GM12878 (cell line): Measurements from ENCODE around the gene HMGN3. TPM values are rescaled to one million over a fixed set of nuclear protein-coding genes. Genes with fewer than 3 reads are reported as not detected.
A peak's percentile ranks its signal among the peaks of the same experiment; 100 is the strongest.

Experiments
- BCL11A ChIP-seq: IDR thresholded peaks from 2 replicates; pipeline ENCODE4 v1.6.1; 2011; ENCODE audit warnings: low read depth, low read length
- CREM ChIP-seq: IDR thresholded peaks from 2 replicates; pipeline ENCODE4 v1.6.1; 2014; ENCODE audit warnings: antibody characterized with exemption, low read depth
- EP300 ChIP-seq, 2 experiments: fragments of 150-350 bp in 1 of 2; IDR thresholded peaks; 2 replicates each; pipeline ENCODE4 v1.6.1; 2011 to 2012; ENCODE audit warnings: low read depth in 2 of 2, low read length in 2 of 2, borderline replicate concordance in 1 of 2, improper control_type of control experiment in 1 of 2, inconsistent platforms in 1 of 2; ENCODE audit not compliant: control insufficient read depth in 1 of 2
- FOS ChIP-seq: IDR thresholded peaks from 3 replicates; pipeline ENCODE4 v1.6.1; 2011; ENCODE audit warnings: borderline replicate concordance; ENCODE audit not compliant: insufficient read length; ENCODE audit errors: extremely low read depth
- IKZF2 ChIP-seq, 2 experiments: fragments of 450-650 bp; IDR thresholded peaks; 2 replicates each; pipeline ENCODE4 v1.6.1; 2017; ENCODE audit warnings: mild to moderate bottlenecking in 2 of 2, moderate library complexity in 2 of 2
- IRF4 ChIP-seq: IDR thresholded peaks from 2 replicates; pipeline ENCODE4 v1.6.1; 2011; ENCODE audit warnings: low read depth, low read length
- MEF2B ChIP-seq: fragments of 450-650 bp; IDR thresholded peaks from 2 replicates; pipeline ENCODE4 v1.6.1; 2018; ENCODE audit warnings: mild to moderate bottlenecking, moderate library complexity; ENCODE audit not compliant: partially characterized antibody, poor library complexity, severe bottlenecking
- NFIC ChIP-seq: IDR thresholded peaks from 2 replicates; pipeline ENCODE4 v1.6.1; 2012; ENCODE audit warnings: low read depth, mild to moderate bottlenecking, inconsistent platforms, low read length, moderate library complexity
- NR2C1 ChIP-seq: fragments of 450-650 bp; IDR thresholded peaks from 2 replicates; pipeline ENCODE4 v1.6.1; 2017; ENCODE audit warnings: antibody characterized with exemption, mild to moderate bottlenecking, moderate library complexity
- PML ChIP-seq: IDR thresholded peaks from 2 replicates; pipeline ENCODE4 v1.6.1; 2012; ENCODE audit warnings: low read length, inconsistent platforms
- POLR2A ChIP-seq: IDR thresholded peaks from 2 replicates; pipeline ENCODE4 v1.6.1; 2011; ENCODE audit warnings: low read depth, mild to moderate bottlenecking, low read length
- SIX5 ChIP-seq: IDR thresholded peaks from 2 replicates; pipeline ENCODE4 v1.6.1; 2011; ENCODE audit warnings: mild to moderate bottlenecking, low read depth, low read length, moderate library complexity; ENCODE audit not compliant: severe bottlenecking
- SMC3 ChIP-seq: IDR thresholded peaks from 2 replicates; pipeline ENCODE4 v1.6.1; 2011; ENCODE audit warnings: low read length, improper control_type of control experiment, borderline replicate concordance
- ZBED1 ChIP-seq: IDR thresholded peaks from 2 replicates; pipeline ENCODE4 v1.6.1; 2016; ENCODE audit warnings: borderline replicate concordance
- ZNF622 ChIP-seq: fragments of 450-650 bp; IDR thresholded peaks from 2 replicates; pipeline ENCODE4 v1.6.1; 2017; ENCODE audit warnings: mild to moderate bottlenecking, inconsistent platforms
- ZSCAN29 ChIP-seq: fragments of 450-650 bp; IDR thresholded peaks from 2 replicates; pipeline ENCODE4 v1.6.1; 2017; ENCODE audit warnings: mild to moderate bottlenecking, moderate library complexity
- polyA plus RNA-seq, 11 experiments: library from polyadenylated mRNA; depleted of rRNA in 4 of 11; unstranded in 6 of 11; stranded (reverse) in 5 of 11; fragments of >200 nt; fragmentation: Nextera tagmentation in 4 of 11; fragmentation: Illumina TruSeq in 1 of 11; extraction: Ambion mirVana in 4 of 11; extraction: Trizol in 1 of 11; gene quantifications; 1 replicate in 1 of 11; 2 replicates in 10 of 11; pipeline versions ENCODE4 v1.2.1 to v1.2.3, GENCODE V29; 2011 to 2016; ENCODE audit warnings: inconsistent platforms in 2 of 11, missing spikeins in 2 of 11, low read depth in 1 of 11
- total RNA-seq, 4 experiments: library from RNA; depleted of rRNA in 3 of 4; stranded (reverse); fragments of >200 nt in 3 of 4; fragmentation: Illumina TruSeq in 1 of 4; extraction: Trizol in 1 of 4; gene quantifications; 2 replicates each; pipeline versions ENCODE4 v1.2.1 to v1.2.3, GENCODE V29; 2013 to 2021
- TF ChIP-seq, protein P1 (sequence below): fragments of 450-650 bp; IDR thresholded peaks from 2 replicates; pipeline ENCODE4 v1.6.1; 2017; ENCODE audit warnings: borderline replicate concordance
- TF ChIP-seq, protein P2 (sequence below): IDR thresholded peaks from 2 replicates; pipeline ENCODE4 v1.6.1; 2011; ENCODE audit warnings: borderline replicate concordance, low read depth, mild to moderate bottlenecking, moderate library complexity, low read length; ENCODE audit not compliant: insufficient read depth, poor library complexity, severe bottlenecking
- TF ChIP-seq, protein P3 (sequence below): fragments of 450-650 bp; IDR thresholded peaks from 2 replicates; pipeline ENCODE4 v1.6.1; 2014; ENCODE audit warnings: mild to moderate bottlenecking
- TF ChIP-seq, protein P4 (sequence below): fragments of 450-650 bp; IDR thresholded peaks from 2 replicates; pipeline ENCODE4 v1.6.1; 2017; ENCODE audit warnings: mild to moderate bottlenecking
- TF ChIP-seq, protein P5 (sequence below): IDR thresholded peaks from 2 replicates; pipeline ENCODE4 v1.6.1; 2012; ENCODE audit warnings: improper control_type of control experiment, low read depth, low read length; ENCODE audit not compliant: insufficient replicate concordance

Gene HMGN3
- total and polyA plus RNA-seq, 10 of the 15 experiments (the other 5 are each of a cell fraction or from before 2014, with no cell fraction given) = 115 to 496 (median 262) TPM

DNA sequence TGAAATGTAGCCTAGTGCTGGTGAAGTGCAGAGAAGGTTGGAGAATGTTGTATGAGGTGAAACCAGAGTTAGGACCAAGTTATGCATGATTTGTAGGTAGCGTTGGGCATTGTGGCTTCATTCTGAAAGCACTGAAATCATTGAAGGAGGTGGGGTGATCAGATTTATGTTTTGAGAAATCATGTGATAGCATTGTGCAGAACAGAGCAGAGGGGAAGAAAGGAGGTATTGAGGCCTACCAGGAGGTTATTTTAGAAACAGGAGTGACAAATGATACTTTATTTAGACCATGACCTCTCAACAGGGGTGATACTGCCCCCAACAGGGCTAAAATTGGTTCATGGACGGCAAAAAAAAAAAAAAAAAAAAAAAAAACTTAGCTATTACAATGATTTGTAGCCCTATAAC lies 15.6 kb upstream of the HMGN3 start (continued):
- TF ChIP-seq ZSCAN29 = no peak
- TF ChIP-seq SIX5 = no peak
- TF ChIP-seq NFIC = peak; percentile 68; the same call in 1 of the 2 replicates
- TF ChIP-seq EP300 (IDR thresholded peaks at IDR 0.05; ENCODE audit: borderline replicate concordance in 1 of 2, control insufficient read depth in 1 of 2, low read depth in 2 of 2, low read length in 2 of 2) = 0 out of 4 replicates have a peak, but pooled peaks of 1 of the 2 experiments have one; percentile 19
- no peak for TF ChIP-seq ZNF622
- TF ChIP-seq ZBED1 = peak; percentile 82
- no peak for TF ChIP-seq PML
- TF ChIP-seq, protein P1, sequence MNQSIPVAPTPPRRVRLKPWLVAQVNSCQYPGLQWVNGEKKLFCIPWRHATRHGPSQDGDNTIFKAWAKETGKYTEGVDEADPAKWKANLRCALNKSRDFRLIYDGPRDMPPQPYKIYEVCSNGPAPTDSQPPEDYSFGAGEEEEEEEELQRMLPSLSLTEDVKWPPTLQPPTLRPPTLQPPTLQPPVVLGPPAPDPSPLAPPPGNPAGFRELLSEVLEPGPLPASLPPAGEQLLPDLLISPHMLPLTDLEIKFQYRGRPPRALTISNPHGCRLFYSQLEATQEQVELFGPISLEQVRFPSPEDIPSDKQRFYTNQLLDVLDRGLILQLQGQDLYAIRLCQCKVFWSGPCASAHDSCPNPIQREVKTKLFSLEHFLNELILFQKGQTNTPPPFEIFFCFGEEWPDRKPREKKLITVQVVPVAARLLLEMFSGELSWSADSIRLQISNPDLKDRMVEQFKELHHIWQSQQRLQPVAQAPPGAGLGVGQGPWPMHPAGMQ = no peak
- no peak for TF ChIP-seq NR2C1
- TF ChIP-seq, protein P2, sequence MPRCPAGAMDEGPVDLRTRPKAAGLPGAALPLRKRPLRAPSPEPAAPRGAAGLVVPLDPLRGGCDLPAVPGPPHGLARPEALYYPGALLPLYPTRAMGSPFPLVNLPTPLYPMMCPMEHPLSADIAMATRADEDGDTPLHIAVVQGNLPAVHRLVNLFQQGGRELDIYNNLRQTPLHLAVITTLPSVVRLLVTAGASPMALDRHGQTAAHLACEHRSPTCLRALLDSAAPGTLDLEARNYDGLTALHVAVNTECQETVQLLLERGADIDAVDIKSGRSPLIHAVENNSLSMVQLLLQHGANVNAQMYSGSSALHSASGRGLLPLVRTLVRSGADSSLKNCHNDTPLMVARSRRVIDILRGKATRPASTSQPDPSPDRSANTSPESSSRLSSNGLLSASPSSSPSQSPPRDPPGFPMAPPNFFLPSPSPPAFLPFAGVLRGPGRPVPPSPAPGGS = no peak
- peak; percentile 83 for TF ChIP-seq MEF2B
- TF ChIP-seq SMC3 = peak; percentile 49; the same call in 1 of the 2 replicates
- TF ChIP-seq, protein P3, sequence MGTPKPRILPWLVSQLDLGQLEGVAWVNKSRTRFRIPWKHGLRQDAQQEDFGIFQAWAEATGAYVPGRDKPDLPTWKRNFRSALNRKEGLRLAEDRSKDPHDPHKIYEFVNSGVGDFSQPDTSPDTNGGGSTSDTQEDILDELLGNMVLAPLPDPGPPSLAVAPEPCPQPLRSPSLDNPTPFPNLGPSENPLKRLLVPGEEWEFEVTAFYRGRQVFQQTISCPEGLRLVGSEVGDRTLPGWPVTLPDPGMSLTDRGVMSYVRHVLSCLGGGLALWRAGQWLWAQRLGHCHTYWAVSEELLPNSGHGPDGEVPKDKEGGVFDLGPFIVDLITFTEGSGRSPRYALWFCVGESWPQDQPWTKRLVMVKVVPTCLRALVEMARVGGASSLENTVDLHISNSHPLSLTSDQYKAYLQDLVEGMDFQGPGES = no peak
- TF ChIP-seq CREM = no peak
- no peak for TF ChIP-seq FOS
- TF ChIP-seq, protein P4, sequence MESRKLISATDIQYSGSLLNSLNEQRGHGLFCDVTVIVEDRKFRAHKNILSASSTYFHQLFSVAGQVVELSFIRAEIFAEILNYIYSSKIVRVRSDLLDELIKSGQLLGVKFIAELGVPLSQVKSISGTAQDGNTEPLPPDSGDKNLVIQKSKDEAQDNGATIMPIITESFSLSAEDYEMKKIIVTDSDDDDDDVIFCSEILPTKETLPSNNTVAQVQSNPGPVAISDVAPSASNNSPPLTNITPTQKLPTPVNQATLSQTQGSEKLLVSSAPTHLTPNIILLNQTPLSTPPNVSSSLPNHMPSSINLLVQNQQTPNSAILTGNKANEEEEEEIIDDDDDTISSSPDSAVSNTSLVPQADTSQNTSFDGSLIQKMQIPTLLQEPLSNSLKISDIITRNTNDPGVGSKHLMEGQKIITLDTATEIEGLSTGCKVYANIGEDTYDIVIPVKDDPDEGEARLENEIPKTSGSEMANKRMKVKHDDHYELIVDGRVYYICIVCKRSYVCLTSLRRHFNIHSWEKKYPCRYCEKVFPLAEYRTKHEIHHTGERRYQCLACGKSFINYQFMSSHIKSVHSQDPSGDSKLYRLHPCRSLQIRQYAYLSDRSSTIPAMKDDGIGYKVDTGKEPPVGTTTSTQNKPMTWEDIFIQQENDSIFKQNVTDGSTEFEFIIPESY = no peak
- no peak; a peak in 2 of 4 replicates for TF ChIP-seq IKZF2 (IDR thresholded peaks at IDR 0.05)
- no peak for TF ChIP-seq BCL11A
- TF ChIP-seq IRF4 = no peak
- TF ChIP-seq POLR2A = no peak
- TF ChIP-seq, protein P5, sequence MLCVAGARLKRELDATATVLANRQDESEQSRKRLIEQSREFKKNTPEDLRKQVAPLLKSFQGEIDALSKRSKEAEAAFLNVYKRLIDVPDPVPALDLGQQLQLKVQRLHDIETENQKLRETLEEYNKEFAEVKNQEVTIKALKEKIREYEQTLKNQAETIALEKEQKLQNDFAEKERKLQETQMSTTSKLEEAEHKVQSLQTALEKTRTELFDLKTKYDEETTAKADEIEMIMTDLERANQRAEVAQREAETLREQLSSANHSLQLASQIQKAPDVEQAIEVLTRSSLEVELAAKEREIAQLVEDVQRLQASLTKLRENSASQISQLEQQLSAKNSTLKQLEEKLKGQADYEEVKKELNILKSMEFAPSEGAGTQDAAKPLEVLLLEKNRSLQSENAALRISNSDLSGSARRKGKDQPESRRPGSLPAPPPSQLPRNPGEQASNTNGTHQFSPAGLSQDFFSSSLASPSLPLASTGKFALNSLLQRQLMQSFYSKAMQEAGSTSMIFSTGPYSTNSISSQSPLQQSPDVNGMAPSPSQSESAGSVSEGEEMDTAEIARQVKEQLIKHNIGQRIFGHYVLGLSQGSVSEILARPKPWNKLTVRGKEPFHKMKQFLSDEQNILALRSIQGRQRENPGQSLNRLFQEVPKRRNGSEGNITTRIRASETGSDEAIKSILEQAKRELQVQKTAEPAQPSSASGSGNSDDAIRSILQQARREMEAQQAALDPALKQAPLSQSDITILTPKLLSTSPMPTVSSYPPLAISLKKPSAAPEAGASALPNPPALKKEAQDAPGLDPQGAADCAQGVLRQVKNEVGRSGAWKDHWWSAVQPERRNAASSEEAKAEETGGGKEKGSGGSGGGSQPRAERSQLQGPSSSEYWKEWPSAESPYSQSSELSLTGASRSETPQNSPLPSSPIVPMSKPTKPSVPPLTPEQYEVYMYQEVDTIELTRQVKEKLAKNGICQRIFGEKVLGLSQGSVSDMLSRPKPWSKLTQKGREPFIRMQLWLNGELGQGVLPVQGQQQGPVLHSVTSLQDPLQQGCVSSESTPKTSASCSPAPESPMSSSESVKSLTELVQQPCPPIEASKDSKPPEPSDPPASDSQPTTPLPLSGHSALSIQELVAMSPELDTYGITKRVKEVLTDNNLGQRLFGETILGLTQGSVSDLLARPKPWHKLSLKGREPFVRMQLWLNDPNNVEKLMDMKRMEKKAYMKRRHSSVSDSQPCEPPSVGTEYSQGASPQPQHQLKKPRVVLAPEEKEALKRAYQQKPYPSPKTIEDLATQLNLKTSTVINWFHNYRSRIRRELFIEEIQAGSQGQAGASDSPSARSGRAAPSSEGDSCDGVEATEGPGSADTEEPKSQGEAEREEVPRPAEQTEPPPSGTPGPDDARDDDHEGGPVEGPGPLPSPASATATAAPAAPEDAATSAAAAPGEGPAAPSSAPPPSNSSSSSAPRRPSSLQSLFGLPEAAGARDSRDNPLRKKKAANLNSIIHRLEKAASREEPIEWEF = no peak
